ENCODE results near the gene ADARB2.
"Not testable (repeated sequence)": the region's sequence is repeated elsewhere in the genome, so short reads cannot be mapped to it uniquely, and the experiment has no call there.

ADARB2 gene

DNA sequence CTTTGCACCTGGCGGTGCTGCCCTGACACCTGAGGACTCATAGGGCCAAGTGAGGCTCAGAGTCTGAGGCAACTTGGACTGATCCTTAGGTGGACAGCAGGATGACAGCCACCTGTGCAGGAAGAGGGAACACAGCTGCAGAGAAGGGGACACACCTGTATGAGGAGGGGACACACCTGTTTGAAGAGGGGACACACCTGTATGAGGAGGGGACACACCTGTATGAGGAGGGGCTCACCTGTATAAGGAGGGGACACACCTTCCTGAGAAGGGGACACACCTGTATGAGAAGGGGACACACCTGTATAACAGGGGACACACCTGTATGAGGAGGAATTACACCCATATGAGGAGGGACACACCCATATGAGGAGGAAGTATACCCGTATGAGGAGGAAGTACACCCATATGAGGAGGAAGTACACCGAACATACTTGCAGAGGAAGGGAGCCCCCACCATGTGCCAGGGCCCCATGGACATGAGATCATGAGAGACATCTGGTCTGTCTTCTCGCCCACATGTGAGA, 285.9 kb downstream of the ADARB2 start:
- DNase-seq, result no peak

DNA sequence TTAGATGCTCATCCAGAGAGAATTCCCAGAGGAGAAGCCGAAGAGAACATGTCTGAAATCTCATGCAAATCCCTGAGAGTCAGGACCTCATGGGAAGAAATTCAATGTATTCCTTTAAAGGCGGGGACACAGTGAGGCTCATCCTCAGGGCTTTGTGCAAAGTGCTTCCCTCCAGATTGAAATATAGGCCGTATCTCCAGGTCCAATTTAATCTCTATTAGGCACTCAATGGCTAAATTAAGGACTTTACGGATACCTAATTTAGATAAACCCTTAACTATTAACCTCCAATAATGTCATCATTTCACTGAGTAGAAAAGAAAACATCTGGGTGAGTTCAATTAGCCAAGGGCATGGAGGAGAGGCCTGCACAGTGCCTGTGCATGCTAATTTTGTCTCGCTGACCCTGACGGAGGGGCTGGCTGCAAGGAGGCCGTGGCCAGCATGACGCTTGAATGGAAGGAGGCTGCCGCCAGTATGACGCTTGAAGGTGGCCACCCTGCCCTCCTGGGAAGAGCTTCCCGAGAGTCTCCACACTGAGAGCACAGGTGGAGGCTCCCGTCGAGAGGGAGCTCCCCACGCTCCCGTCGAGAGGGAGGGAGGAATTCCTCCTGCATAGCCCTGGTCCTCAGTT, 287.6 kb downstream of the ADARB2 start:
- no peak for DNase-seq

DNA sequence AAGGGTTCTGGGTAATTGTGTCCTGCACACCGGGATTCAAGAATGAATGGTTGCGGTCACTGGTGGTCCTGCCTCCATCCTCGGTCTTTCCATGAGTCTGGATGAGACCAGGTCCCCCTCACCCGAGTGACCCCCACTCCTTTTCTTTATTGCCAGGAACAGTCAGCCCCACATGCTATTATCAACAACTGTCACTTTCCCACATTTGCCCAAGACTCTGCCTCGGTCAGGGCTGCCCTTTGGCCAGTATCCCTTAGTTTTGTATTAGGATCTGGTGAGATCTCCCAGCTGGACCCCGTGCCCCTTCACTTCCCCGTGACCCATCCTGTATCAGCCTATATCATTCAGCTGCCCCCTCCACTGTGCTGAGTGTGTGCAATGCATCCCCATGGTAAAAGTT, 288.3 kb downstream of the ADARB2 start:
- no peak for DNase-seq

DNA sequence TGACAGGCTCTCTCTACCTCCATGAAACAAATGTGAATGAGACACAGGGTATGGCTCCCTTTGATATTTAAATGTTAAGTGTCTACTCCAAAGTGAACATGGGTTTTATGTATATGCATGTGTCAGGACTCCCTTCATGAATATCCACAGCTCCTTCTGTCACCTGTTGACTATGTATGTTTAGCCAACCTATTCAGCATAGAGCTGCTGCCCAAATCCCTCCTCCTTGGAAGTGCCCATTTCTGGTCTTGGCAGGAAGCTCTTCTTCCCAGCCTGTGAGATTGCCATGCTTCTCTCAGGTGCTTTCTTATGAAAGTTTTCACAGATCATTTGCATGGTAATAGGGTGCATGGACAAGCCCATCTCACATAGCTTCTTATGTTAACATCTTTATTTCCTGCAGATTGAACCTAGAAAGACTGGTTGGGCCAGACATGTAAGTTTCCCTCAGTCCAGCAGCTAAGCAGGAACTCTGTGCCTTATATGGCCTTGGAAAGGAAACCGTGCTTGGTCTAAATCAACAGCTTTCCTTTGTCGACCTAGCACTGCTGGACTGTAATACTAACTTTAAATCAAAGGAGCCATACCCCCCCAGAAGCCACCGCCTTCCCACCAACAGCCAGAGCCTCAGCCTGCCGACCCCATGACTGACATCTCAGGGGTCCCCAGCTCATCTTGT, 288.9 kb downstream of the ADARB2 start:
- DNase-seq, result no peak

DNA sequence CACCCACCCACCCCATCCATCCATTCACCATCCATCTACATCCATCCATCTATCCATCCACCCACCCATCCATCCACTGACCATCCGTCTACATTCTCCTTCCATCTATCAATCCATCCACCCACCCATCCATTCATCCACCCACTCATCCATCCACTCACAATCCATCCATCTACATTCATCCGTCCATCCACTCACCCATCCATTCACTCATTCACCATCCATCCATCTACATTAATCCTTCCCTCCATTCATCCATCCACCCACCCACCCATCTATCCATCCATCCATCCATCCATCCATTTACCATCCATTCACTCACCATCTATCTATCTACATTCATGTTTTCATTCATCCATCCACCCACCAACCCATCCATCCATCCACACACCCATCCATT, 292.5 kb downstream of the ADARB2 start:
- no peak for DNase-seq

DNA sequence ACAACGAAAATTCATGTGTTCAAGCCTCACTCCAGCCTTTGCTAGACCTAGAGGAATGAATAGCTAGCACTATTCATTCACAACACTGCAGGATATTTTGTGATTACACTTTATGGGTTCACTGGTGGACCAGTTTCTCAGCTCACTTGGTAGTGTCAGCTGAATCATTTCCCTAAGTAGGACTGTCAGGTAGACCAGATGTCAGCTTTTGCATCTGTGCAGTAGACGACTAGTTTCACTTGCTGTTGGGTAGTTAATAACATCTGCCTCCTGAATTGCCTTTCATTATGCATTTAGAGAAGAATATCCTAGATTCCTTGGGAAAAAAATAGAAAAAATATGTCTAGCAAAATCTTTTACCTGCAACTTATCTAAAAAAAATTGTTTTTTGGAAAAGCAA, 296.4 kb downstream of the ADARB2 start:
- DNase-seq, result no peak

DNA sequence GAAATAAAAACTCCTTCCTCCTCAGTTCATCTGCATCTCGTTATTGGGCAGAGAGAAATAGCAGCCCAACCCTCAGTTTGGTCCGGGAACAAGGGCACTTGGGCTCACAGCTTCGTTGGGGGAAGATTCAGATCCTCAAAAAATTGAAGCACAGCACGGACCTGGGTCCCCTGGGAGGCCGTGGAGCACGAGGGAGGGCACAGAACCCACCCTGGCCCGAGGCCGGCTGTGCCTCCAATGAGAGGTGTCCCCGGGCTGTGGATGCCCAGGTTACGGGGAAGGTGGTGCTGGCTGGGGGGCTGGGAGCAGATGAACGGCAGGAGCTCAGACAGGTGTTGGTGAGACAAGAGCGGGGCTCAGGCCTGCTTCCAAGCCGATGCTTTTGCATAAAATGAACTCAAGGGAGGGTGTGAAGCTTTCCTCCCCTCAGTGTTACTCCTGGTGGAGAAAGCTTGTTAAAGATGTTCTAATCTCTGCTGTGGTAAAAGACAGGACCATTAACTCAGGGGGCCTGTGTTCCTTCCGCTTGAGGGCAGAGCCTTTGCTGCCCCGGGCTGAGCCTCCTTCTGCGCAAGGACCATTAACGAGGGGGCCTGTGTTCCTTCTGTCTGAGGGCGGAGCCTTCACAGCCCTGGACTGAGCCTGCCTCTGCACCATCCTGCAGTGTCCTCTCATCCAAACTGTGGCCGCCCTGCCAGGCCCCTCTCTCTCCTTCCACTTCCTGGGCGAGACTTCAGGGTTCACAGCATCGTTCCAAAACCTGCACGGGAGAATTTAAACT, 302.2 kb downstream of the ADARB2 start:
- no peak for DNase-seq

DNA sequence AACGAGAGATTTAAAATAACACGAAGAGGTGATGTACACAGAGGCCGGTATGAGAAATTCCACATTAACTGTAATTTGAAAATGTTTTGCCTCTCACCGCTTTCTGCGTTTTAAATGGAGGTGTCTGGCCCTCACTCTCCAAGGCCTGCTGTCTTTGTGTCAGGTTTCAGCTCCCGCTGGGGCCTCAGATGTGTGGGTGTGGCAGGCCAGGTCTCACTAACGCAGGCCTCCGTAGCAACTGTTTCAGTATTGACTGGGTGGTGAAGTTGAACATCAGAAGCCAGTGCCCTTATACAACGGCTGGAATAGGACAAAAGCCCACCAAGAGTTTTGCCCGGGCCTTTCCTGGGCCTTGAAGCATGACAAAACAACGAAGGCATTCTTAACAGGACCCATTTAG, 303.1 kb downstream of the ADARB2 start:
- DNase-seq, result no peak

DNA sequence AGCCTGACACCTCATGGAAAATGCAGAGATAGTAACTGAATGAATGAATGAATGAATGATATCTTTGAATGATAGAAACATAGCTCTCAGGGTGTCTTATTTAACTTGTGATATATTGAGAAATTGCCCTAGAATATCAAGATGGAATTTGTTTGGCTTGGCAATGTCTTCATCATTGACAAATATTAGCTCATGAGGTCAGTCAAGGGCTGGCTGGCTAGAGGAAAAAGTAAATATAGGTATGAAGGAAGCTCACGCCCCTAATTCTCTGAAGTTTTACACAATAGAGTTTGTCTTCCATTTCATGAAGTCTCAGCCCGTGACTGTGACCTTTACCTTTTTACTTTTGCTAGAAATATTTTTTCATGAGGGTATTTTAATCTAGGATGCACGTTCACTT, 305.2 kb downstream of the ADARB2 start:
- DNase-seq, result no peak

DNA sequence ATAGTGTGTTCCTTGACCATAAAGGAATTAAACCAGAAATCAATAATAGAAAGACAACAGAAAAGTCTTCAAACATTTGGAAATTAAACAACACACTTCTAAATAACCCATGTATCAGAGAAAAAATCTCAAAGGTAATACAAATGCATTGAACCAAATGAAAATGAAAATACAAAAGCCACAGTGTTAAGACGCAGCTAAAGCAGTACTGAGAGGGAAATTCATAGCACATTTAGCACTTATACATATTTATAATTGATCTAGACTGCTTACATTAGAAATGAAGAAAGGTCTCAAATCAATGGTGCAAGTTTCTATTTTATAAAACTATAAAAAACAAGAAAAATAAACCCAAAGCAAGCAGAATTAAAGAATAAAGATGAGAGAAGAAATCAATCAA, 306.1 kb downstream of the ADARB2 start:
- no peak for DNase-seq

DNA sequence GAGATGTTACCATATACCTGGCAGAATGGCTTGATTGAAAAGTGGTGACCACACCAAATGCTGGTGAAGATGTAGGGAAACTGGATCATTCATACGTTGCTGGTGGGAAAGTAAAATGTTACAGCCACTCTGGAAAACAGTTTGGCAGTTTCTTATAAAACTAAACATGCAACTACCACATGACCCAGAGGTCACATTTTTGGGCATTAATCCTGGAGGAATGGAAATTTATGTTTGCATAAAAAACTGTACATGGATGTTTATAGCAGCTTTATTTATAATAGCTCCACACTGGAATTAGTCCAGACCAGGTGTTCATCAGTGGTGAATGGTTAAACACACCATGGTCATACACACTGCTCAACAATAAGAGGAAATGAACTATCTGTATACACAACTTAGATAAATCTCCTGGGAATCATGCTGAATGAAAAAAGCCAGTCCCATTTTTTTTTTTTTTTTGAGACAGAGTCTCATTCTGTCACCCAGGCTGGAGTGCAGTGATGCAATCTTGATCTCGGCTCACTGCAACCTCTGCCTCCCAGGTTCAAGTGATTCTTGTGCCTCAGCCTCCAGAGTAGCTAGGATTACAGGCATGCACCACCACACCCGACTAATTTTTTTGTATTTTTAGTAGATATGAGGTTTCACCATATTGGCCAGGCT, 309.7 kb downstream of the ADARB2 start:
- not testable (repeated sequence) for DNase-seq

DNA sequence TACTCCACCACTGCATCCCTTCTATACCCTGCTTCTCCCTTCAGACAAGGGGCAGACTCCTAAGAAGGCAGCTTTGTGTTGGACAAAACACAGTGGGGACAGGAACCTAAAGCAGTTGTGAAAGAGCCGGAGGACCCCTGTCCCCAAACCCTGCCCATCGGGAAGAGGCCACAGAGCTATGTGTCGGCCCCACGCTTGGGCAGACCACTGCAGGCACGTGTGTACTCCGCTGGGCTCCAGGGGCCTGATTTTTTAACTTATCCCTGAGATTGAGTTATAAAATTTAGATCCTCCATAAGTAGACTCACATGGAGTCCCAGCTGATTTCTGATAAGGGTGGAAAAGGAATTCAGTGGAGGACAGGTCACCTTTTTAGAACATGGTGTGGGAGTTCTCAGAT, 310.5 kb downstream of the ADARB2 start:
- DNase-seq, result no peak

DNA sequence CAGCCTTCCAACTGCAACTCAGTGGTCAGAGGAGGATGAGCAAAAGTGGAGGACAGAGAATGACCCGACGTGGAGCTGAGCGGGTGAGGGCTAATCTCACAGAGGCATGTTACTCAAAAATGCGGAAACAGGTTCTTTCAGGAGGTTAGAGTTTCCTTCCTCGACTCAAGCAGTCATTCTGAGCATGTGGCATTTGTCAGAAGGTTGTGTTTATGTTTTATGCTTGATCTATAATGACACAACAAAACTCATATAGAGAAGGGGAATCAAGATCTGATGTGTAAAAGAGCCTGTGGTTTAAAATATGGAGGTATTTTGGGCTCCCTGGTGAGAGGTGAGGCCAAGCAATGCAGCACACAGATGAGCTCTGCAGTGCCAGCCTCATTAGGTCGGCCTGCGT, 311.4 kb downstream of the ADARB2 start:
- no peak for DNase-seq

DNA sequence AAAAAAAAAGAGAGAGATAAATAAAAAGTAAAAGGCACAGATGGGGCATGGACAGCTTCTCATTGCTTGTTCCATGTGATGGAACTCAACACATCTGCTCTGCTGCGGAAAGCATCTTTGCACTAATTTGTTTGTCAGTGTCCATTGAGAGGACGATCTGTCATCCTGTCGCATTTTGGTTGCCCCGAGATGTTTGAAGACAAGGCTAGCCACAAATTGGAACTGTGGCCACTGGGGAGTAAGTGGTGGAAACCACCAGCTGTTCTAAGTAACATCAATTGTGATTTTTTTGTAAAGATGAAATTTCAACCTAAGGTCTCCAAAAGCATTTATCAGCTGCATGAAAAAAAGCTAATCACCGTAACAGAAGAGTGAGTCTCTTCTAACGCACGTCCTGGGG, 312.7 kb downstream of the ADARB2 start:
- DNase-seq, result no peak

DNA sequence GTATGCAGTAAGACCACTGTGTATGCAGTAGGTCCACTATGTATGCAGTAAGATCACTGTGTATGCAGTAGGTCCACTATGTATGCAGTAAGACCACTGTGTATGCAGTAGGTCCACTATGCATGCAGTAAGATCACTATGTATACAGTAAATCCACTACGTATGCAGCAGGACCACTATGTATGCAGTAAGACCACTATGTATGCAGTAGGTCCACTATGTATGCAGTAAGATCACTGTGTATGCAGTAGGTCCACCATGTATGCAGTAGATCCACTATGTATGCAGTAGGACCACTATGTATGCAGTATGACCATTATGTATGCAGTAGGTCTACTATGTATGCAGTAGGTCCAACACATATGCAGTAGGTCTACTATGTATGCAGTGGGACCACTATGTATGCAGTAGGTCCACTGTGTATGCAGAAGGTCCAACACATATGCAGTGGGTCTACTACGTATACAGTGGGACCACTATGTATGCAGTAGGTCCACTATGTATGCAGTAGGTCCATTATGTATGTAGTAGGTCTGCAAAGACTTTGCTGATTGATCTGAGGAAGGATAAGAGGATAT, 313.6 kb downstream of the ADARB2 start:
- DNase-seq, result no peak

DNA sequence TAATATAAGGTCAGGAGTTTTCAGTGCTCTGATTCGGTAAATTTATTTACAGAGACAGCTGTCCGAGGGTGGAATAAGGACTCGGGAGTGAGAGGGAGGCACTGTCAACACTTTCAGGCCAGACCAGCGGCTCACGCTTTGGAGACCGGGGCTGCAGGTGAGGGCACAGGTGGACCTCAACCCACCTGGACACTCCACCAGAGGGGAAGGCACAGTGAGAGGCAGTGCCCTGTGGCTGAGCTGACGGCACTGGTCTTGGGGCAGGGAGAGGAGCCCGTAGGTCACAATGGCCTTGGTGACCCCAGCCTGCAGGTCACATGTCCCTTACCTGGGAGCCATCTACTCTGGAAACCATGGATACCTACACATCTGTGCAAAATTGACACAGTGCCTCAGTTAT, 315.1 kb downstream of the ADARB2 start:
- no peak for DNase-seq

DNA sequence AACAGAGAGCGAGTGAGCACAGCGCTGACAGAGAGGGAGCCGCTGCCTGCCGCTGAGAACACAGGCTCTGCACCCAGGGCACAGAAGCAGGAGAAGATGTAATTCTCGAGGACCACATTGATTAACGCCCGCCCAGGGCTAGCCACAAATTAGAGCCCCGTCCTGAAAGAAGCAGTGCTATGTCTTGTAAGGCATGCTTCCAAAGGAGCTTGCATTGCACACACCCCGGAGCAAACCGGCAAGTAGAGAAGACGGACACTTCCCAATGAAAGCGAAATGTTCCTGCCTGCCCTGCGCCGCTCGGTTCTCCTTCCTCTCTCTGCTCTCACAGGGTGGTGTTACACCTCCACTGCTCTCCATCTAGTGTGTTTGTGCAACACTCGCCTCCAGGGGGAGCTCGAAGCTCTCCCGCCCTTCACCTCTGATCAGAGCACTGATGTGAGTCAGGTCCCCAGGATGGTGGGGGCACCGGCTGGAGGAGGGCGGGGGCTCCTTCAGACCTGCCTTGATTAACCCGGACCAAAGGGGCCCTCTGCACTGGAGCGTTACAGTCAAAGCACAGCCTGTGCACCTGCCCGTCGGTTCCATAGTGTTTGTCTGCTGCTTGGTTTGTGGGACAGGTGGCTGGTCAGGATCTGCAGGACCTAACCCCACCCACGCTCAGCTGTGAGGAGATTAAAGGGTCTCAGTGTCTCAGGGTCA, 316.5 kb downstream of the ADARB2 start:
- DNase-seq, result peak; percentile 36

DNA sequence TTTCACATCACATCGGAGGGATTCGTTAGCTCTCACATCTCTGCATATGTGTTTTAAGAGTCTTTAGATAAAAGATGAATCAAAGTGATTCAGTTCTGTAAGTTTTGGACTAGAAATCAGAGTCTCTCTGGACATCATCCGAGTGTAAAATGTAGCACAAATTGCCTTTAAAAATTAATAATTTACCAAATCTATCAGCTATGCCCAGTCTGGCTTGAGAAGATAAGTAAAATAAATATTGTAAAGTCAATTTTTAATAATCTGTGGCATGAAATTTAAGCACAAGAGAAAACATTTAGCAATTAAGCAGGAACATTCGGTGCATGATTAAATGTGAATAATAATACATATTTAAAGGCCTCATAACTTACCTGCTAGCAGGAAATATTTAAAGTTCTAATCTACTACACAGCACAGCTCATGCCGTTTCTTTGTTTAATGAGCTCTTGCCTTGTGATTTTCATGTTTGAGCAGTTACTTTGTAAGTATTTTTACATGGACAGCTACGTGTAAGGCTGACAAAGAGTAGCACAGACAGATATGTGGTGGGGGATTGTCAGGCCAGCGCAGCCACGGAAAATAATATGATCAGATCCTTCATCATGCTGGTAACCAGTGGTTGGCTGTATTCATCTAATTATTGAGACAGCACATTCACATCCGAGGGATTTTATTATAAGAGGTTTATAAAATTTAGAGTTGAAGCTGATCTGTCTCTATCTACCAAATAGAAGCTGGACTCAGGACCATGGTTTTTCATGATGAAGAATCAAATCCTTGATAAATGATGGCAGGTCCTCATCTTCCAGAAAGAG, 317.3 kb downstream of the ADARB2 start:
- no peak for DNase-seq

DNA sequence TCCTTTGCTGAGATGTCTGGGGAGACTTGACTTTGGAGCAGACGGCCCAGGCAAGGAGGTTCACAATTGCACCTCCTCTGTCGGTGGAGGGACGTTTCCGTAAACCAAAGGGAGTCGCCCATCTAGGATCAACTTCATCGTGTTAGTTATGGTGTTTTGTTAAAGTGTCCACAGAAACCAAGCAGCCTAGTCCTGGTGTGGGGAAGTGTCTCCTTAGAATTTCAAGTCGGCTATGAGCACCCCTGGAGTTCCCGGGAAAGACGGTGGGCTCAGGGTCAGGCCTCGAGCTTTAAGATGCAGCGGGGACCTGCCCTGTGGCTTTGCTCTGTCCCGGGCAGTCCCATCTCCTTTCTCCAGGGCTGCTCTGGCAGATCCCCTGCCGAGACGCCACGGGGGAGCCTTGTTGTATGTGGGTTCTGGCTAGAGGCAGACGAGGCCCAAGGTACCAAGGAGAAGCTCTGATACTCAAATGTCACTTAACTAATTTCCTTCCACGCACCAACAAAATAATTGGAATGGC, 319.2 kb downstream of the ADARB2 start:
- no peak for DNase-seq

DNA sequence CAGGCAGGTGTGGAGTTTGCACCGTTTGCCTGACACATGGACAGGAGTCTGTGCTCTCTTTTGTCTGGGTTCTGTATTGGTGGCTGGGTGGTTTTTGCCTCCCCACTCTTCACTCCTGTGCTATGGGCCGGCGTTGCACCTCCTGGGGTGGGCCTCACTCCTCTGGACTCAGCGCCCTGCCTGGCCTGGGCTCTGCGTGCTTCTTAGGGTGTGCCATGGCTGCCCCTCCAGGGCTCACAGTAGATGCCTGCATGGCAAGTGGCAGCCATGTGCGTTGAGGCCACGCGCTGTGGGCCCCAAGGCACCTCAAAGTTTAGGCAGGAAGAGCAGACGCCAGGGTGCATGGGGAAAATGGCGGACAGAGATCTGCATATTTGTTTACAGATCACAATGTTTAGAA, 319.8 kb downstream of the ADARB2 start:
- DNase-seq, result no peak

DNA sequence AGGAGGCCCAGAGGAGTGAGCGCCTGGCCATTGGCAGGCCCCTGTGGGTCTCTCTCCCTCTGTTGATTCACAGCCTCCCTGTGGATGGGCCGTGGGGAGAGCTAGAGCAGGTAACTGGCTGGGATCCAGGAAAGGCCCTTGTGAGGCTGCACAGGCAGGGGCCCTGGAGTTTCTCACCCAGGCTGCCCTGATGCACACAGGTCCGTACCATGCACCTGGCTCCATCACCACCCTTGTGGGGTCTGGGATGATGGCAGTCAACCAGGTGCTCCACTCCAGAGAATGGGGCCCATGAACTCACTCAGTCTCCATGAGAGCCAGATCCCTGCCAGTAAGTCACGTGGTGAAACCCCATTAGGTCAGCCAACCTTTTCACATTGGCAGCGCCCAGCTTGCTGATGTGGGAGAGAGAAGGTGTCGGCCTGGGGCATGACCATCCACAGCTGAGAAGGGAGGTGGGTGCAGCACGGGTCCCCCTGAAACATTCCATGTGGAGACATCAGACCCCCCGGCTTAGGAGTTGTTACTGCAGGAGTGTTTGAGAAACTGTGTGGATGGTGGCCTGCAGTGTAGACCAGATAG, 320.8 kb downstream of the ADARB2 start:
- DNase-seq, result no peak
